Measurements from ENCODE around the gene MAPT. TPM values are rescaled to one million over a fixed set of nuclear protein-coding genes. Genes with fewer than 3 reads are reported as not detected.

Gene MAPT
- total RNA-seq, 1 donor from 2014 or later = 3.5 TPM

- Mint-ChIP-seq H3K4me1 (ENCODE audit: unreplicated experiment) (no peaks in the 10 kb centered on the region), H3K27me3 (no peaks in the 10 kb centered on the region), H3K27ac (no peak overlapping the region), H3K9me3 (no peaks in the 10 kb centered on the region), H3K4me3 (no peak overlapping the region), H3K36me3 (no peaks in the 10 kb centered on the region)
- TF ChIP-seq, protein P1, sequence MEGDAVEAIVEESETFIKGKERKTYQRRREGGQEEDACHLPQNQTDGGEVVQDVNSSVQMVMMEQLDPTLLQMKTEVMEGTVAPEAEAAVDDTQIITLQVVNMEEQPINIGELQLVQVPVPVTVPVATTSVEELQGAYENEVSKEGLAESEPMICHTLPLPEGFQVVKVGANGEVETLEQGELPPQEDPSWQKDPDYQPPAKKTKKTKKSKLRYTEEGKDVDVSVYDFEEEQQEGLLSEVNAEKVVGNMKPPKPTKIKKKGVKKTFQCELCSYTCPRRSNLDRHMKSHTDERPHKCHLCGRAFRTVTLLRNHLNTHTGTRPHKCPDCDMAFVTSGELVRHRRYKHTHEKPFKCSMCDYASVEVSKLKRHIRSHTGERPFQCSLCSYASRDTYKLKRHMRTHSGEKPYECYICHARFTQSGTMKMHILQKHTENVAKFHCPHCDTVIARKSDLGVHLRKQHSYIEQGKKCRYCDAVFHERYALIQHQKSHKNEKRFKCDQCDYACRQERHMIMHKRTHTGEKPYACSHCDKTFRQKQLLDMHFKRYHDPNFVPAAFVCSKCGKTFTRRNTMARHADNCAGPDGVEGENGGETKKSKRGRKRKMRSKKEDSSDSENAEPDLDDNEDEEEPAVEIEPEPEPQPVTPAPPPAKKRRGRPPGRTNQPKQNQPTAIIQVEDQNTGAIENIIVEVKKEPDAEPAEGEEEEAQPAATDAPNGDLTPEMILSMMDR (conservative IDR thresholded peaks at IDR 0.05) = no peak
- no peak for DNase-seq (ENCODE audit: extremely low spot score, unreplicated experiment)
Observed at GRCh38 chr17:45986056-45986455, 91.7 kb downstream of the MAPT start.

DNA sequence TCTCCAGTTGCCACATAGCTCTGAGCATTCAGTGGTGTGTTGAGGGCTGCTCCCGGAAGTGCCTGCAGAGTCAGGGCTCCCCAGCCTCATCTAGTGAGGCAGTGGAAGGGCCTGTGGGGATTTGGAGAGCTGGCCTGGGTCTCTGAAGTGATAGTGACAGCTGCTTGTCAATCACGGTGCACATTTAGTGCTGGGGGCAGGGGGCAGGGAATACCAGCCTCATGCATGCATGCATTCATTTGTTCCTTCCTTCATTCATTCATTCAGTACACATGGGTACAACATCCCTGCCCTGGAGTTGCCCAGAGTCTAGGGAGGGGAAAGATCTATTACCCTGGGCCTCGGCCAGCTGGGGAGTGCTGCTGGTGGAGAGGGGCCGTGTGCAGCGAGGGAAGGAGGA is 93.4 kb downstream of the MAPT start:
- DNase-seq (ENCODE audit: extremely low spot score, unreplicated experiment) = no peak
- TF ChIP-seq, protein P1 (conservative IDR thresholded peaks at IDR 0.05) = no peak
- Mint-ChIP-seq H3K27me3 (no peaks in the 10 kb centered on the region), H3K9me3 (no peaks in the 10 kb centered on the region), H3K4me3 (no peak overlapping the region), H3K4me1 (ENCODE audit: unreplicated experiment) (no peaks in the 10 kb centered on the region), H3K36me3 (no peaks in the 10 kb centered on the region), H3K27ac (no peak overlapping the region)

- Mint-ChIP-seq H3K9me3 (no peaks in the 10 kb centered on the region), H3K36me3 (no peaks in the 10 kb centered on the region), H3K4me1 (ENCODE audit: unreplicated experiment) (peaks cover 9% of the 10 kb centered on the region), H3K4me3 (no peak overlapping the region), H3K27me3 (no peaks in the 10 kb centered on the region), H3K27ac (no peak overlapping the region)
- TF ChIP-seq, protein P1 (conservative IDR thresholded peaks at IDR 0.05) = no peak
- DNase-seq (ENCODE audit: extremely low spot score, unreplicated experiment) = no peak
Observed at GRCh38 chr17:45989759-45990158, 95.4 kb downstream of the MAPT start.

DNA sequence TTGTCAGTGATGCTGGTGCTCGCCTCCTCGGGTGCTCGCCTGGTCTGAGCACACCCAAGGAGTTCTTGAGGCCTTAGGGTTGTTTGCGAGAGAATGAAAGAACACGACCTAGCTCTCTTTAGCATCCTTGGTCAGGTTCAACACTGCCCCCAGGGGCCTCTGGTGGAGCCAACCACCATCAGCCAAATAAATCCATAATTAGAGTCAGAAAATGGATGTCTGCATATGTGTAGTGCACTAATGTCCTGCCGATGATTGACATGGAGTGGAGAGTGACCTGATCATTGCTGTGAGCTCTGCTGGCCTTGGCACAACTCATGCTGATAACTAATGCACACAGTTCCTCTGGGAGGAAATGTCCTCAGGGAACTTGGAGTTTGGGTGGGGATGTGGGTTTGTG is 96.5 kb downstream of the MAPT start:
- Mint-ChIP-seq H3K36me3 (no peaks in the 10 kb centered on the region), H3K4me3 (no peak overlapping the region), H3K27me3 (no peaks in the 10 kb centered on the region), H3K9me3 (no peaks in the 10 kb centered on the region), H3K27ac (no peak overlapping the region), H3K4me1 (ENCODE audit: unreplicated experiment) (peaks cover 9% of the 10 kb centered on the region)
- TF ChIP-seq, protein P1 (conservative IDR thresholded peaks at IDR 0.05) = no peak
- no peak for DNase-seq (ENCODE audit: extremely low spot score, unreplicated experiment)

- H3K36me3 Mint-ChIP-seq = no peaks in the 10 kb centered on the region
- H3K27me3 Mint-ChIP-seq = no peaks in the 10 kb centered on the region
- no peak overlapping the region for H3K27ac Mint-ChIP-seq
- no peaks in the 10 kb centered on the region for H3K9me3 Mint-ChIP-seq
- TF ChIP-seq, protein P1 (conservative IDR thresholded peaks at IDR 0.05) = no peak
- no peak for DNase-seq (ENCODE audit: extremely low spot score, unreplicated experiment)
- H3K4me3 Mint-ChIP-seq = no peak overlapping the region
- peaks cover 9% of the 10 kb centered on the region for H3K4me1 Mint-ChIP-seq (ENCODE audit: unreplicated experiment)
Observed at GRCh38 chr17:45991341-45991740, 97.0 kb downstream of the MAPT start.

GRCh38 chr17:45992175-45992574 is 97.8 kb downstream of the MAPT start:
- TF ChIP-seq, protein P1 (conservative IDR thresholded peaks at IDR 0.05) = no peak
- DNase-seq (ENCODE audit: extremely low spot score, unreplicated experiment) = no peak
- H3K36me3 Mint-ChIP-seq = no peaks in the 10 kb centered on the region
- H3K9me3 Mint-ChIP-seq = no peaks in the 10 kb centered on the region
- no peak overlapping the region for H3K4me3 Mint-ChIP-seq
- no peak overlapping the region for H3K27ac Mint-ChIP-seq
- peaks cover 9% of the 10 kb centered on the region for H3K4me1 Mint-ChIP-seq (ENCODE audit: unreplicated experiment)
- no peaks in the 10 kb centered on the region for H3K27me3 Mint-ChIP-seq
